ENCODE data around the gene MORN2.
"Not testable (repeated sequence)": the region's sequence is repeated elsewhere in the genome, so short reads cannot be mapped to it uniquely, and the experiment has no call there.

MORN2 gene

DNA sequence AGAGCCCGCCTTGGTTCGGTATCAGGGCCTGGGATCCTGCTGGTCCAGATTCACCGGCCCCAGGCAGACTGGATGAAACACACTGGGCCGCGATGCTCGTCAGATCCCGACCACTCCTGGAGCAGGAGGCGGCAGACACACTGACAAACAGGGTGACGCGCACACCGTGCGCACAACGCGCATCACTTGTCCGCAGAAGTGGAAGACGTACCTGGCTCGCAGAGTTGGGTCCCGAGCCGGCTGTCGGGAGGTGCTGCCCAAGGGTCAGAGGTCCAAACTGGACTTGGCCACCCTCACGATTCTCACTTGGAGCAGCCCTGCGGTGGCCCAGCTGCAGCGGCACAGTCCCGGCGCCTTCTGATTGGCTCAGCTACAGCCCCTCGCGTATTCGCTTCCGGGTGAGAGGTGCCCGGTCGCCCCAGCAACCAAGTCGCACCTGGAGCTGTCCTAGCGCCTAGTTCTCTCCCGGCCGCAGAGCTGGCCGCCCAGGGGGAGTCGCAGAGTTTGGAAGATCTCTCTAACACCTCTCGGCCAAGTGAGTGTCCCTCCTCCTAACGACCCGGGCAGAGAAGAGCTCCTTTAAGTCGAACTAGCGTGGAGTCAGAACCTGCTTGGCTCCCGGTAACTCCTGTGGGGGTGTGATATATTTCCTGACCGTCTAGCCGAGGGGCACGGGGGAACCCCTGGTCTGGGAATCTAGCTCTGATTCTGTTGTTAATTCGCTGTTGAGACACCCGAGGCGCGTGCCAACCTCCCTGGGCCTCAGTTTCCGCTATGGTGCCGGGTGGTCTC lies at the start of gene MORN2, which contains the start of gene DHX57:
MORN2 (plus strand) TSS at position 401 of the 792 bp plus-strand sequence.
DHX57 (minus strand) TSS at position 359 of the 792 bp plus-strand sequence. CDS start 7,529 bp downstream, outside the sequence.
- DNase-seq (ENCODE audit: low read depth), result peak; percentile 66

DNA sequence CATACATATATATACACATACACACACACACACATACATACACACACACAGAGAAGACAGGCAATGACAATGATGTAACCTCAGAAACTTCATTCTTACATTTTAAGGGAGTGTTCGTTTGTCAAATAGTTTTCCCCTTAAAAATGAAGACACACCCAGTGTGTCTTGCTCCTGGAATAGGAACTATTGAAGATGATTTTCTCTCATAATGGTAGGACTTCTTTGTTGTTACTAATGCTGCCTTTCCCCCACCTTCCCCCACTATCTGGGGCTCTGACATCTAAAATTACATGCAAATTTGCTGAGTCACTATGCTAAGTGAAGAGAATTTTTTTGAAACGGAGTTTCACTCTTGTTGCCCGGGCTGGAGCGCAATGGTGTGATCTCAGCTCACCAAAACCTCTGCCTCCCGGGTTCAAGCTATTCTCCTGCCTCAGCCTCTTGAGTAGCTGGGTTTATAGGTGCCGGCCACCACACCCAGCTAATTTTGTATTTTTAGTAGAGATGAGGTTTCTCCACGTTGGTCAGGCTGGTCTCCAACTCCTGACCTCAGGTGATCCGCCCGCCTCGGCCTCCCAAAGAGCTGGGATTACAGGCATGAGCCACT lies 48.1 kb upstream of the MORN2 start:
- DNase-seq (ENCODE audit: low read depth), result not testable (repeated sequence)

DNA sequence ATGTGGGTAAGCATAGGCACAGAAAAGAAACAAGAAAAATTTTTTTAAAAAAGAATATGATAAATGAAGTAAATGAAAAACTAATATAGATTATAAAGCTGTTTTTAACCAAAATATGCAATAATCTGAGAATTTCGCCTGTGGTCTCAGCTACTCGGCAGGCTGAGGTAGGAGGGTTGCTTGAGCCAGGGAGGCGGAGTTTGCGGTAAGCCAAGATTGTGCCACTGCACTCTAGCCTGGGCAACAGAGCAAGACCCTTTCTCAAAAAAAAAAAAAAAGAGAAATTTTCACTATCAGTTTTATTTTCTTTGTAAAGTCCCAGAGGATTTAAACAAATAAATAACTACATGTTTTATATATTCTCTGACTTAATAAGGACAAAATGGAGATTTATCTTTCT lies 47.3 kb upstream of the MORN2 start:
- DNase-seq (ENCODE audit: low read depth), result no peak

DNA sequence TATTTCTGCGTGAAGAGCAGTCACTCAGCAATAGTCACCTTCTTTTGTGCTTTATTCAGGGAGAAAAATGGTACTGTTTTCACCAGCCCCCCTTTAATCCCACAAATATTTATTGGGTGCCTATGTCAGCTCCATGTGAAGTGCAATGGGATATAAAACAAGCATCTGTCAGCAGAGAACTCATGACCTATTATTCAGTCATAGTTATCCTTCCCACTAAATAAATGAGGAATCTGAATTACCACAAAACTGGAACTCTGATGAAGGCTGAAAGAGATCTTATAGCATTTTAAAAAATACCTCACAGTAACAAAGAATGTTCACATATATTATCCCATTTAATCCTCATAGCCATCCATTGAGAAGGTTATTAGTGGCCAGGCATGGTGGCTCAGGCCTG lies 45.8 kb upstream of the MORN2 start:
- DNase-seq (ENCODE audit: low read depth), result no peak

DNA sequence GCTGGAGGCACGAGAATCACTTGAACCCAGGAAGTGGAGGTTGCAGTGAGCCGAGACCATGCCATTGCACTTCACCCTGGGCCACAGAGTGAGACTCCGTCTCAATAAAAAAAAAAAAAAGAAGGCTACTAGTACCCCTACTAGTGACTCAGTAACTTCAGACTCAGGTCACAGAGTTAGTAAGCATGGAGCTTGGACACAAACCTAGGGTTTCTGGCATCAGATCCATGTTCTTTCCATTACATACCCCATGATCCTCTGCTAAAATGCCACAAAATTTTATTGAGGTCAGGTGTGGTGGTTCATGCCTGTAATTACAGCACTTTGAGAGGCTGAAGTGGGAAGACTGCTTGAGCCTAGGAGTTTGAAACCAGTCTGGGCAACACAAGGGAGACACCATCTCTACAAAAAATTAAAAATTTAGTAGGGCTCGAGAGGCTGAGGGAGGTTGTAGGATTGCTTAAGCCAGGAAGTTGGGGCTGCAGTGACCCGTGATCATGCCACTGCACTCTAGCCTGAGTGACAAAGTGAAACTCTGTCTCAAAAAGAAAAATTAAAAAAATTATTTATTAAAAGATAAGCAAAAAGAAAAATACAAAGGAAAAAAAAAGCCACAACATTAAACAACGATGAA lies 45.1 kb upstream of the MORN2 start:
- no peak for DNase-seq (ENCODE audit: low read depth)

DNA sequence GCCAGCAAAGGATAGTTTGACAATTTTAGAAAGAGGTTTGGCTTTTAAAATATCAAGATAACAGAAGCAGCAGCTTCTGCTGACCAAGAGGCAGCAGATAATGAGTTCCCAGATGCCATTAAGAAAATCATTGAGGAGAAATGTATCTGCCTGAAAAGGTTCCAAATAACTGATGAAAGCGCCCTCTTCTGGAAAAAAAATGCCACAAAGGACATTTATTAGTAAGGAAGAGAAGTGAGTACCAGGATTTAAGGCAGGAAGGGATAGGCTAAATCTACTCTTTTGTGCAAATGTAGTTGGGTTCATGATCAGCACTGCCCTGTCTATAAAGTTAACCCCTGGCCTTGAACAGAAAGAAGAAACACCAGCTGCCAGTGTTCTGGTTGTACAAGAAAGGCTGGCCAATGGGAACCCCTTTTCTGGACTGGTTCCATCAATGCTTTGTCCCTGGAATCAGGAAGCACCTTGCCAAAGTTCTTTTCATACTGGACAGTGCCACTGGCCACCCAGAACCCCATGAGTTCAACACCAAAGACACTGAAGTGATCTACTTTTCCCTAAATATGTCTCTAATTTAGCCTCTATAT lies 40.7 kb upstream of the MORN2 start:
- no peak for DNase-seq (ENCODE audit: low read depth)

DNA sequence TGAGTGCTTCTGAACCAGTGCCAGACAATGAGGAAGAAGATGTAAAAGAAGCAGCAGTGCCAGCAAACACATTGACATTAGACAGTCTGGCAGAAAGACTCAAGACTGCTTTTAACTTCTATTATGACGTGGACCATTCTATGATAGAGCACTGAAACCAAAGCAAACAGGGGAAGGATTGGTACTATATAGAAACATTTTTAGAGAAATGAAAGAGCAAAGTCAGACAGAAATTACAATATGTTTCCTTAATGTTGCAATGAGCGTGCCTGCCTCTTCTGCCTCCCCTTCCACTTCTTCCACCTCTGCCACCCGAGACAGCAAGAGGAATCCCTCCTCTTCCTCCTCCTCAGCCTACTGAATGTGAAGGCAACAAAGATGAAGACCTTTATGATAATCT lies 39.8 kb upstream of the MORN2 start:
- DNase-seq (ENCODE audit: low read depth), result no peak

DNA sequence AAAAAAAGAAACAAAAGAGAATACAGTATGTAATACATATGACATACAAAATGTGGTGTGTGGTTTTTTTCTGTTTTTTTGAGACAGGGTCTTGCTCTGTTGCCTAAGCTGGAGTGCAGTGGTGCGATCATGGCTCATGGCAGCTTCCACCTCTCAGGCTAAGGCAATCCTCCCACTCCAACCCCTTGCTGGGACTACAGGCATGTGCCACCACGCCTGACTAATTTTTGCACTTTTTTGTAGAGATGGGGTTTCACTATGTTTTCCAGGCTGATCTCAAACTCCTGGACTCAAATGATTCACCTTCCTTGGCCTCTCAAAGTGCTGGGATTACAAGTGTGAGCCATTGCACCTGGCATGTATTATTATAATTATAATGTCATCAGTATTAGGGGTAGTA lies 39.0 kb upstream of the MORN2 start:
- DNase-seq (ENCODE audit: low read depth), result no peak

DNA sequence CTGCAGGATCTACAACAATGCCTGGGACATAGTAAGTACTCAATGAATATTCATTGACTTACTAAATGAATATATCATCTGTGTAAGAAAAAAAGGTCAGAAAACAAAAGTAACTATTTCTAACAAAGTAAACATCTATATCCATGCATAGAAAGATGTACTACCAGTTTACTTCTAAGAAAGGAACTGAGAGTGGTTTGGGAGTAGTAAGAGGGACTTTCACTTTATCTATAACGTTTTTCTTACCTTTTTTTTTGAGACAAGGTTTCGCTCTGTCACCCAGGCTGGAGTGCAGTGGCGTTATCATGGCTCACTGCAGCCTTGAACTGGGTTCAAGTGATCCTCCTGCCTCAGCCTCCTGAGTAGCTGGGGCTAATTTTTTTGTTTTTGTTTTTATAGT lies 25.7 kb upstream of the MORN2 start:
- DNase-seq (ENCODE audit: low read depth), result no peak

DNA sequence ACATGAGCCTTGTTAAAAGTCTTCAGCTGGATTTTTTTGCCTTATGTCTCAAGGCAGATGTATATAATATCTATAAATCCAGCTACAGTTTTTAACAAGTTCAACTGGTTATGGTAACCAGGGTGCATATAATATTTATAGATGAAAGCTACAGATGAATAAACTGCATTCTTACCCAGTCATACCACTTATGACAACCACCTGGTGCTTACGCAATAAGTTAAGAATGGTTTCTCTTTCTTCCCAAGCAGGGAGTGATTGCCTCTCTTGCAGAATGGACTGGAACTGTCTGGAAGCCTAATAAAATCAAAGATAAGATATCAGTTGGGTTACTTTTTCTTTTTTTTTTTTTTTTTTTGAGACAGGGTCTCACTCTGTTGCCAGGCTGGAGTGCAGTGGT lies 19.6 kb upstream of the MORN2 start:
- no peak for DNase-seq (ENCODE audit: low read depth)

DNA sequence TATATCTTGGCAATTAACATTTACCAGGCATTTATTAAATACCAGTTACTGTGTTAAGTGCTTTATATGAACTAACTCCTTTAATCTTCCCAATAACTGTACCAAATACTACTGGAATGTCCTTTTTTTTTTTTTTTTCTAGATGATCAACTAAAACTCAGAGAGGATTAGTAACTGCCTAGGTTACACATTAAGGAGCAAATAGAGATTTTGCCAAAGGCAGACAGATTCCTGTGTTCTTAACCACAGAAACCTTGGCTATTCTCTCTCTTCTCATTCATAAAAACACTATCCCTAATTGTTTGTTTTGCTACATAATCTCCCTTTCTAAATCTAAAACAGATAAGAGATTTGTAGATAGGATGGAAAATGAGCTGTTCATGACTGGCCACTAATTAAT lies 13.3 kb upstream of the MORN2 start:
- no peak for DNase-seq (ENCODE audit: low read depth)

DNA sequence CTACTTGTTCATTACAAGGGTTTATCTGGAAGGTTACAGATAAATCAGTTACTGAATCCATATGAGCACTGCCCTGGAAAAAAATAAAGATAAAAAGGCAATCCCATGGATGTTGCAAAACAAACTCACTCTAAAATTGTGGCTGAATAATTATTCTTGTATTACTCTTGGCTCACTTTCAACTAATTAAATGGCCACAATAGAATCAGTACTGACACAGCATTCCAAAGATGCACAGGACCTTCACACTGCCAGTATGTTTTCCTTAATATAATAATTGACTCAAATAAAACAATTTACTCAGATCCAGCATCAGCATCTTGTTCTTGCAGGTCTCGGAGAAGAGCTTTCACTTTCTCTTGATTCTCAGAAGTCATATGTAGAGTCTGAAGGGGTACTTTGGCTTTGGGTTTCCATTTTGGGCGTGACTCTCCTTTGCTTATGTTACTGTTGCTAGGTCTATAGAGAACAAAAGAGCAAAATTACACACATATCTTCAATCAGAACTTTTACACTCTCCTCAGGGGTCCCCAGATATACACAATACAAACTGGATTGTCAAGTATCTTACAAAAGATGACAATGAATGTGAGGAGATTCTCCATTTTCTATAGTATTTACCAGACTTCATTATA lies 12.6 kb upstream of the MORN2 start:
- DNase-seq (ENCODE audit: low read depth), result no peak

DNA sequence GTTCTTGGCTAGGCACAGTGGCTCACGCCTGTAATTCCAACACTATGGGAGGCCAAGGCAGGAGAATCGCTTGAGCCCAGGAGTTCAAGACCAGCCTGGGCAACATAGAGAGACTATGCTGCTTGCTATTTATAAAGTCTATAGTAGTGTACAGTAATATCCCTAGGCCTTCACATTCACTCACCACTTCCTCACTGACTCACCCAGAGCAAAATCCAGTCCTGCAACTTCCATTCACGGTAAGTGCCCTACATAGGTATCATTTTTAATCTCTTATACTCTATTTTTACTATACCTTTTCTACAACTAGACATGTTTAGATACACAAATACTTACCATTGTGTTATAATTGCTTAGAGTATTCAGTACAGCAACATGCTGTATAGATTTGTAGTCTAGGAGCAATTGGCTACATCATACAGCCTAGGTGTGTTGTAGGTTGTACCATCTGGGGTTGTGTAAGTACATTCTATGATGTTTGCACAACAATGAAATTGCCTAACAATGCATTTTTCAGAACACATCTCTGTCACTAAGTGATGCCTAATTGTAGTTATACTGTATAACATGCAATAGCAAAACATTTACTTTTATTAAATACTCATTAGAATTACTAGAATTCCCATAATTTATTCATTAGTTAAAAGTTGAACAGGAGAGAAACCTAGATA lies 8.9 kb upstream of the MORN2 start:
- DNase-seq (ENCODE audit: low read depth), result no peak

DNA sequence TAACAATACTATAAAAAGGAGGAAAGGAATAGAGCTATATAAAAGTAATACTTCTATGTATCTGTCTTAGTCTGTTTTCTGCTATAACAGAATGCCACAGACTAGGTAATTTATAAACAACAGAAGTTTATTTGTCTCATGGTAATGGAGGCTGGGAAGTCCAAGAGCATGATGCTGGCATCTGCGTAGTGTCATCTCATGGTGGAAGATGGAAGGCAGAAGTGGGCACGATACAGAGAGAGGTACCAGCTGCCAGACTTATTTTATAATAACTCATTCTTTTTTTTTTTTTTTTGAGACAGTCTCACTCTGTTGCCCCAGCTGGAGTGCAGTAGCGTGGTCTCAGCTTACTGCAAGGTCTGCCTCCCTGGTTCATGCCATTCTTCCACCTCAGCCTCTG lies 4.3 kb upstream of the MORN2 start:
- no peak for DNase-seq (ENCODE audit: low read depth)

DNA sequence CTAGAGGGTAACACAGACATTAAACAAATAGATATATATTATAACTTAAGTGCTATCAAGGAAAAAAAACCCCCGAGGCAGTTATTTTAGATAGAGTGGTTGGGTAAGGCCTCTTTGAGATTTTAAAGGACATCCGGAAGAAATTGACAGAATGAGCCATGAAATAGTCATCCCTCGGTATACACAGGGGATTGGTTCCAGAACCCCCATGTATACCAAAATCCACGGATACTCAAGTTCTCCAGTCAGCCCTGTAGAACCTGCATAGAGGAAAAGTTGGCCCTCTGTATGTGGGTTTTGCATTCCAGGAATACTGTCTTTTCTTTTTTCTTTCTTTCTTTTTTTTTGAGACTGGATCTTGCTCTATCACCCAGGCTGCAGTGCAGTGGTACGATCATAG lies 2.0 kb upstream of the MORN2 start:
- DNase-seq (ENCODE audit: low read depth), result no peak

DNA sequence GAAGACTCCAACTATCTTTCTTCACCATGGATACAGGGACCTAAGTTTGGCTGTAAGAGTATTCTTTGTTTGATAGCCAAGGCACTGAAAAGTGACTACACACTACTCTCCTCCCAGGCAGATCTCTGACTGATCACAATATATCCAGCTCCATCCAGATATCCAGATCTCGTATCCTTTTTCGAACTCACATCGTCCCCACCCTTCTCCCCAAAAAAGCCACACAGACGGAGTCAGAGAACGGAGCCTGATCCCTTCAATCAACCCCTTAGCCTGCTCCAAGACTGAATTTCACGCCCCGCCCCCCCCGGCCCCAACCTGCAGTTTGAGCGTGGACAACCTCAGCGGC lies 575 bp upstream of the MORN2 start:
- DNase-seq (ENCODE audit: low read depth), result no peak

DNA sequence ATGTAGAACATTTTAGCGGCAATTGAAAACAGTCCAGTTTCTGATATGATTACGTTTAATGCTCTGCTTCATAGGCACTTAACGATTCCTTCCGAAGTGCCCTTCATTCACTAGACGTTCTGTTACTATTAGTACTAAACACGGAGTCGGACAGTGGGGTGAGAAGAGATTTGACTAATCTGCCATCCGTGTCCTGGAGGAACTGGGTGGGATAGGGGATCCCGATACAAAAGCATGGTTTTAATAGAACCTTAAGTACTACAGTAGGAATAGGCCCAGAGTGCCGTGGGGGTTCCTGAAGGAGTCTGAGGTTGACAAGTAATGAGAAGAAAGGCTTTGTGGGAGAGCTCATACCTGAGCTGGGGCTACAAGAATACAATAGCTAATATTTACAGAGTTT lies 631 bp downstream of the MORN2 start:
- DNase-seq (ENCODE audit: low read depth), result no peak

DNA sequence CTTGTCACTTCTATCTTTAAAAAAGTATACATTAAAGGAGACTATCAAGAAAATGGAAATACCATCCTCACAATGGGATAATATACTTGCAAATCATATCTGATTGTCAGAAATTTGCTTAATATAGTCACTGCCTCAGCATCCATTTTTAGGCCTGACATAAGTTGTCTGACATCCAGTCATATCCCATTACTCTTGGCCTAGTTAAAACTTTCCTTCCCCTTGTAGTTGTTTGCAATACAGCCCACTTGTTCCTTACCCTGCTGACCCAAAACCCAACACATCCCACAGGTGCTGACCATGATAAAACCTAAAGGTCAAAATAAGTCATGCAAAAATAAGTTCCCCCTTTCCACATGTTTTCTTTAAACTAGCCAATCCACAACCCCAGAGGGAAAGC lies 10.3 kb downstream of the MORN2 start:
- DNase-seq (ENCODE audit: low read depth), result no peak

DNA sequence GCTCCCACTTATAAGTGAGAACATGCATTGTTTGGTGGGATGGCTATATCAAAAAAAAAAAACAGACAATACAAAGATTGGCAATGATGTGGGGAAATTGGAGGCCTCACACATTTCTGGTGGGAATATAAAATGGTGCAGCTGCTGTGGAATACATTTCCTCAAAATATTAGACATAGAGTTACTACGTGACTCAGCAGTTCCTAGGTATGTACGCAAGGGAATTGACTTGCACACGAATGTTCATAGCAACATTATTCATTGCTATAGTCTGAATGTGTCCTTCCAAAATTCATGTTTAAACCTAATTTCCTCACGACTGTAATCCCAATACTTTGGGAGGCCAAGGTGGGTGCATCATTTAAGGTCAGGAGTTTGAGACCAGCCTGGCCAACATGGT lies 11.6 kb downstream of the MORN2 start:
- no peak for DNase-seq (ENCODE audit: low read depth)

DNA sequence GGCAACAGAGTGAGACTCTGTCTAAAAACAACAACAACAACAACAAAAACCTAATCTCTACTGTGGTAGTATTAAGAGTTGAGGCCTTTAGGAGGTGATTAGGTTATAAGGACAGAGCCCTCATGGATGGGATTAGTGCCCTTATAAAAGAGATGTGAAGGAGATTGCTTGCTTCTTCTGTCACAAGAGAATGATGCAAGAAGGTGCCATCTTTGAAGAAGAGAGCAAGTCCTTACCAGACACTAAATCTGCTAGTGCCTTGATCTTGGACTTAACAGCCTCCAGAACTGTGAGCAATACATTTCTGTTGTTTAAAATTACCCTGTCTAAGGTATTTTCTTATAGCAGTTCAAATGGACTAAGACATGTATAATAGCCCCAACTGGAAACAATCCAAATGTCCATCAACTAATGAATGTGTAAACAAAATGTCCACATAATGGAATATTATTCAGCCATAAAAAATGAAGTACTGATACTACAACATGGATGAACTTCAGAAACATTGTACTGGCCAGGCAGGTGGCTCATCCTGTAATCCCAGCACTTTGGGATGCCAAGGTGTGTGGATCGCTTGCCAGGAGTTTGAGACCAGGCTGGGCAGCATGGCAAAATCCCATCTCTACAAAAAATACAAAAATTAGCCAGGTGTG lies 12.3 kb downstream of the MORN2 start:
- DNase-seq (ENCODE audit: low read depth), result no peak

DNA sequence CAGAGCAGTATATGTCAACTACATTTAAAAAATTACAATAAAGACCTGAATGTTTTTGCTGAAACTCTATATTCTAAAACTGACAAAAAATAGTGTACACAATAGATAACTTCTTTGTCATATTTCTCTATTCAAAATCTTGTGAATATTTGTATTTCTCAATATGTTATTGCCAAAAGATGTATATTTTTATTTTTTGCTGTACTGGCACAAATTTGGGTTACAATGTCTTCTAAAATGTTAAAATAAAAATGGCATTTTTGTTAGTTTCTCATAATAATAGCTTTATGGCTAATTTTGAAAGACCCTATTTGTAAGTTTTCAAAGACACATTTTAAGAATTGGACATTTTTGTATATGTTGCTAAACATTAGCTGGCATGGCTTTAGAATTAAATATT lies 13.3 kb downstream of the MORN2 start:
- DNase-seq (ENCODE audit: low read depth), result no peak

DNA sequence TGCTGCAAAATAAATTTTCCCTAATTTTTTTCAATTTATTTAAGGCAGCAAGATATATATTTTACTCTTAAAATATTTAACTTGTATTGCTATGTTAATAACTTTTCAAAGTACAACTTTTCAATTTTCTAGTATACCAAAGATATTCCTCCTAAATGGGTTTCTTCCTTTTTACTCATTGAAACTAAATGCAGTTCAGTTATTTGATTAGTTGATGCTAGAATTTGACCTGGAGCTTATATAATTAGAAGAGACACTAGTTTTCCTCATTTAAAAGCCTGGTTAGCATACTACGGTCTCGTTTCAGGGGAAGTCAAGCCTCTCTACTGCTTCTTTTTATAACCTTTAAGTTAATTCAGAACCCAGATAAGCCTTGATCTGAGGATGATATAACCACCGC lies 13.8 kb downstream of the MORN2 start, which contains the start of gene ARHGEF33:
ARHGEF33 (plus strand) TSS at position 301 of the 400 bp plus-strand sequence. CDS start 29,573 bp downstream, outside the sequence.
- no peak for DNase-seq (ENCODE audit: low read depth)

Data from T-helper 22 cell (primary cell).